GM18907 (cell line): ENCODE data around the gene LAMA2.

Experiments used
- ATAC-seq: cut with Tn5 transposase; IDR thresholded peaks from one replicate; pipeline ENCODE4 v1.9.1; 2021; ENCODE audit warnings: mild to moderate bottlenecking, moderate library complexity; ENCODE audit not compliant: unreplicated experiment

Gene LAMA2

GRCh38 chr6:129500958-129501739 is 618.2 kb downstream of the LAMA2 start:
- no peak for ATAC-seq

GRCh38 chr6:129501740-129502660 is 619.1 kb downstream of the LAMA2 start:
- no peak for ATAC-seq

- ATAC-seq = no peak
Measured at GRCh38 chr6:129504456-129504855, 621.5 kb downstream of the LAMA2 start.

GRCh38 chr6:129507059-129507807 is 624.3 kb downstream of the LAMA2 start:
- ATAC-seq = no peak

- no peak for ATAC-seq
Measured at GRCh38 chr6:129507846-129508245, 624.9 kb downstream of the LAMA2 start.

- ATAC-seq = no peak
Measured at GRCh38 chr6:129508477-129509145, 625.7 kb downstream of the LAMA2 start.

GRCh38 chr6:129510950-129511349 is 628.0 kb downstream of the LAMA2 start:
- no peak for ATAC-seq

GRCh38 chr6:129513471-129513870 is 630.5 kb downstream of the LAMA2 start:
- ATAC-seq = no peak

GRCh38 chr6:129515004-129515403 is 632.1 kb downstream of the LAMA2 start:
- no peak for ATAC-seq

GRCh38 chr6:129516005-129516404 is 633.1 kb downstream of the LAMA2 start:
- no peak for ATAC-seq

GRCh38 chr6:129516787-129517186 is 633.8 kb downstream of the LAMA2 start:
- no peak for ATAC-seq

GRCh38 chr6:129517288-129517687 is 634.4 kb downstream of the LAMA2 start:
- no peak for ATAC-seq

- no peak for ATAC-seq
Measured at GRCh38 chr6:129519750-129520149, 636.8 kb downstream of the LAMA2 start.

- no peak for ATAC-seq
Measured at GRCh38 chr6:129521946-129522345, 639.0 kb downstream of the LAMA2 start.

GRCh38 chr6:129523816-129524215 is 640.9 kb downstream of the LAMA2 start:
- ATAC-seq = no peak

GRCh38 chr6:129525055-129525454 is 642.1 kb downstream of the LAMA2 start:
- no peak for ATAC-seq

GRCh38 chr6:129534926-129535325 is 652.0 kb downstream of the LAMA2 start:
- no peak for ATAC-seq

- ATAC-seq = no peak
Measured at GRCh38 chr6:129536271-129536670, 653.3 kb downstream of the LAMA2 start.

GRCh38 chr6:129539032-129539431 is 656.1 kb downstream of the LAMA2 start:
- ATAC-seq = no peak

GRCh38 chr6:129542705-129543104 is 659.8 kb downstream of the LAMA2 start:
- peak; percentile 54 for ATAC-seq

- ATAC-seq = no peak
Measured at GRCh38 chr6:129543981-129544380, 661.0 kb downstream of the LAMA2 start.
